Gastrocnemius medialis (tissue), 4 donors: ENCODE results near the gene ZBTB45. TPM values are rescaled to one million over a fixed set of nuclear protein-coding genes. Genes with fewer than 3 reads are reported as not detected.

Source experiments
- ATAC-seq, 2 donors: fragments of 150-250 bp; one replicate each; pipeline ENCODE4 v1.9.1; 2016
- DNase-seq, 2 donors: peaks; one replicate each; pipeline ENCODE4 v3.0.0-alpha.2; 2019
- H3K27ac ChIP-seq, 4 donors: fragments of 200-600 bp; sonication (generic); 1 replicate in 1 of 4; 2 replicates in 3 of 4; pipeline ENCODE4 v1.5.1; 2016 to 2018; ENCODE audit warnings: mild to moderate bottlenecking in 2 of 4, moderate library complexity in 1 of 4
- H3K27me3 ChIP-seq, 3 donors: fragments of 200-600 bp; sonication (generic) in 2 of 3; 1 replicate in 1 of 3; 2 replicates in 2 of 3; pipeline versions ENCODE4 v1.5.1 to v1.6.0; 2016 to 2019; ENCODE audit warnings: mild to moderate bottlenecking in 1 of 3, moderate library complexity in 1 of 3
- H3K36me3 ChIP-seq, 2 donors: fragments of 200-600 bp; sonication (generic) in 1 of 2; one replicate each; pipeline ENCODE4 v1.5.1; 2017 to 2018
- H3K4me1 ChIP-seq, 2 donors: fragments of 200-600 bp; sonication (generic) in 1 of 2; one replicate each; pipeline ENCODE4 v1.5.1; 2016 to 2017; ENCODE audit warnings: mild to moderate bottlenecking in 2 of 2
- H3K4me3 ChIP-seq, 4 donors: fragments of 200-600 bp; sonication (generic) in 3 of 4; 1 replicate in 1 of 4; 2 replicates in 3 of 4; pipeline ENCODE4 v1.5.1; 2016 to 2019; ENCODE audit warnings: mild to moderate bottlenecking in 2 of 4
- H3K9me3 ChIP-seq, 3 donors: fragments of 200-600 bp; sonication (generic) in 2 of 3; 1 replicate in 1 of 3; 2 replicates in 2 of 3; pipeline ENCODE4 v1.5.1; 2016 to 2019
- POLR2A ChIP-seq, 2 donors: fragments of 450-650 bp; IDR thresholded peaks; one replicate each; pipeline ENCODE4 v1.6.1; 2017; ENCODE audit warnings: antibody characterized with exemption in 2 of 2, mild to moderate bottlenecking in 2 of 2, moderate library complexity in 2 of 2
- in situ Hi-C, 4 donors: fragments of 200-750 bp; cut with MboI; loops; one replicate each; pipeline versions ENCODE4 v1.15.0 to v1.8.0; 2017; ENCODE audit warnings: low sequenced_read_pairs in 4 of 4
- intact Hi-C: fragments of 100-400 bp; cut with DNase I; formaldehyde crosslinking; loops from one replicate; pipeline ENCODE4 v1.15.1; 2023; ENCODE audit warnings: low total_unique reads
- total RNA-seq, 4 donors: library from RNA; depleted of rRNA; stranded (reverse); fragments of >200 nt; gene quantifications; one replicate each; pipeline versions ENCODE4 v1.1.0 to v1.2.3, GENCODE V29; 2016
- TF ChIP-seq, protein P1 (sequence below), 5 experiments: fragments of 450-650 bp in 3 of 5; fragments of 200-600 bp in 2 of 5; sonication (generic) in 2 of 5; IDR thresholded peaks in 4 of 5; conservative IDR thresholded peaks in 1 of 5; 1 replicate in 4 of 5; 2 replicates in 1 of 5; pipeline ENCODE4 v1.5.1; 2016 to 2019; ENCODE audit warnings: antibody characterized with exemption in 5 of 5, mild to moderate bottlenecking in 3 of 5, moderate library complexity in 3 of 5

The ZBTB45 gene
- total RNA-seq, 4 donors from 2014 or later: 5.9 to 12.2 (median 9.6) TPM

DNA sequence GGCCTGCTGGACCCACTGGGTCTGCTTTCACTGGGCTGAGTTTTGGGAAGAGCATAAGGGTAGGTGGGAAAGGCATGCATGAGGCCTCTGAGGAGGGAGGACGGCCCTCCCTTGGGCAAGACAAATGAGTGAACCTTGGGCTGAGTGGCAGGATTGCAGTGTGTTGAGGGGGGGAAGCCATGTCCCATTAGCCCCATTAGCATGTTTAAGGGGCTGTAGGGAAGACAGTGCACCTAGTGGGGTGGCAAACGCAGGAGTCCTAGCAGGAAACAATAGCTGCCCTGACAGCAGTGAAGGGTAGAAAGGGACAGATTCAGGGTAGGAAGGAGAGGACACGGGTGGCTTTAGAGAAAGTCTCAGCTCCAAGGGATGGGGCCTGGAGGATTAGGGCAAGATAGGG lies 3.1 kb upstream of the ZBTB45 start:
- peaks cover 16 to 19% of the 10 kb centered on the region in 2 donors for H3K4me1 ChIP-seq
- no peaks in the 10 kb centered on the region for H3K36me3 ChIP-seq
- in situ Hi-C loops: no loop called here
- intact Hi-C loops: no loop called here
- DNase-seq: no peak
- no peaks in the 10 kb centered on the region for H3K9me3 ChIP-seq
- no peak for TF ChIP-seq POLR2A (IDR thresholded peaks at IDR 0.05)
- TF ChIP-seq, protein P1, sequence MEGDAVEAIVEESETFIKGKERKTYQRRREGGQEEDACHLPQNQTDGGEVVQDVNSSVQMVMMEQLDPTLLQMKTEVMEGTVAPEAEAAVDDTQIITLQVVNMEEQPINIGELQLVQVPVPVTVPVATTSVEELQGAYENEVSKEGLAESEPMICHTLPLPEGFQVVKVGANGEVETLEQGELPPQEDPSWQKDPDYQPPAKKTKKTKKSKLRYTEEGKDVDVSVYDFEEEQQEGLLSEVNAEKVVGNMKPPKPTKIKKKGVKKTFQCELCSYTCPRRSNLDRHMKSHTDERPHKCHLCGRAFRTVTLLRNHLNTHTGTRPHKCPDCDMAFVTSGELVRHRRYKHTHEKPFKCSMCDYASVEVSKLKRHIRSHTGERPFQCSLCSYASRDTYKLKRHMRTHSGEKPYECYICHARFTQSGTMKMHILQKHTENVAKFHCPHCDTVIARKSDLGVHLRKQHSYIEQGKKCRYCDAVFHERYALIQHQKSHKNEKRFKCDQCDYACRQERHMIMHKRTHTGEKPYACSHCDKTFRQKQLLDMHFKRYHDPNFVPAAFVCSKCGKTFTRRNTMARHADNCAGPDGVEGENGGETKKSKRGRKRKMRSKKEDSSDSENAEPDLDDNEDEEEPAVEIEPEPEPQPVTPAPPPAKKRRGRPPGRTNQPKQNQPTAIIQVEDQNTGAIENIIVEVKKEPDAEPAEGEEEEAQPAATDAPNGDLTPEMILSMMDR (IDR thresholded peaks at IDR 0.05 in 4 of 5, conservative IDR thresholded peaks at IDR 0.05 in 1 of 5): no peak
- H3K27me3 ChIP-seq: no peaks in the 10 kb centered on the region
- no peak overlapping the region for H3K27ac ChIP-seq
- no peak overlapping the region for H3K4me3 ChIP-seq
- no peak for ATAC-seq

DNA sequence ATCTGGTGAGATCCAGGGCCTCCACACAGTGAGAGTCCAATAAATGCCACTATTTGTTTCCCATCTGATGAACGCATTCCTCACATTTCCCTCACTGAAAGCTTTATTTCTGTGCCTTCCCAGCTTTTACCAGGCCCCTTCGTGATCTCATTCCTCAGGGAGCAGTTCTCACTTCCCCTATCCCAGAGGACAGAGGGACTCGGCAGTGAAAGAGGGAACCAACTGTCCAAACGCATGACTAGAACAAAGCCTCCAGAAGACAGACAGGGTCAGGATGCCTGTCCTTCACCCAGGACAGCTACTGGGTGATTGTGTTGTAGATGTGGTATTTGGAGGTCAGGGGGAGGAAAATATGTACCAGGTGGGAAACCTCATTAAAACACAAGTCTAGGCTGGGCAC lies 2.0 kb upstream of the ZBTB45 start:
- Histone ChIP-seq H3K9me3 (no peaks in the 10 kb centered on the region), H3K27me3 (no peaks in the 10 kb centered on the region), H3K27ac (no peak overlapping the region), H3K4me1 (peaks cover 20 to 23% of the 10 kb centered on the region in 2 donors), H3K4me3 (no peak overlapping the region), H3K36me3 (peaks cover 0 to 9% of the 10 kb centered on the region in 2 donors)
- intact Hi-C loops (no loop called here), in situ Hi-C loops (no loop called here)
- DNase-seq (no peak), ATAC-seq (no peak)
- TF ChIP-seq, protein P1 (IDR thresholded peaks at IDR 0.05 in 4 of 5, conservative IDR thresholded peaks at IDR 0.05 in 1 of 5): no peak
- TF ChIP-seq POLR2A (IDR thresholded peaks at IDR 0.05): no peak

GRCh38 chr19:58520257-58520599 lies 618 bp upstream of the ZBTB45 start:
- Histone ChIP-seq H3K27me3 (no peaks in the 10 kb centered on the region), H3K4me3 (peak overlapping the region; percentile 69 to 88 (median 80)), H3K27ac (peak overlapping the region; percentile 84 to 96 (median 94)), H3K36me3 (peaks cover 0 to 15% of the 10 kb centered on the region in 2 donors), H3K9me3 (no peaks in the 10 kb centered on the region), H3K4me1 (peaks cover 31 to 33% of the 10 kb centered on the region in 2 donors)
- ATAC-seq (no peak), DNase-seq (no peak)
- intact Hi-C loops: no loop called here
- TF ChIP-seq, protein P1 (IDR thresholded peaks at IDR 0.05 in 4 of 5, conservative IDR thresholded peaks at IDR 0.05 in 1 of 5): no peak
- TF ChIP-seq POLR2A (IDR thresholded peaks at IDR 0.05): no peak
- in situ Hi-C loops: no loop called here

DNA sequence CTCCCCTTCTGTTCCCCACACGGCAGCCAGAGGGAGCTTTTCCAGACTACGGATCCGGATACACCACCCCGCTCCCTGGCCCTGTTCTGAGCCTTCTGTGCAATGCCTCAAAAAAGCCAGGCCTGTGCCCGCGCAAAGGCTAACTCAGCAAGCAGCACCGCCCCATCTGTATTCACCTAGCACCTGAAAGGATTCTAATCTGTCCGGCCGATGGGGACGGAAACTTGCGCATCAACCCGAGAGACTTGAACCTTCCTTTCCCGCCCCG lies 589 bp downstream of the ZBTB45 start:
- Histone ChIP-seq H3K27ac (peak overlapping the region; percentile 84 to 96 (median 94)), H3K9me3 (no peaks in the 10 kb centered on the region), H3K36me3 (peaks cover 0 to 15% of the 10 kb centered on the region in 2 donors), H3K4me1 (peaks cover 34 to 36% of the 10 kb centered on the region in 2 donors), H3K27me3 (no peaks in the 10 kb centered on the region), H3K4me3 (peak overlapping the region; percentile 69 to 88 (median 80))
- in situ Hi-C loops: no loop called here
- intact Hi-C loops: loop anchor here (1.0 kb wide), 4 partner anchors 20 to 214 kb away; partner anchors contain the start of genes ERVK3-1 and TRIM28
- peak; percentile 28 to 40 for ATAC-seq
- TF ChIP-seq, protein P1 (IDR thresholded peaks at IDR 0.05 in 4 of 5, conservative IDR thresholded peaks at IDR 0.05 in 1 of 5): no peak
- TF ChIP-seq POLR2A (IDR thresholded peaks at IDR 0.05): no peak
- DNase-seq: peak; percentile 20 to 39
